Measurements from ENCODE around the gene PRSS2. TPM values are rescaled to one million over a fixed set of nuclear protein-coding genes. Genes with fewer than 3 reads are reported as not detected.

The PRSS2 gene
- total and polyA plus RNA-seq, 2 donors from 2014 or later = not detected

- intact Hi-C loops (cut with DNase I) = no loop called here
- H3K9ac ChIP-seq (ENCODE audit: low read length in 3 of 3) = no peak overlapping the region
- no peak overlapping the region for H3K4me3 ChIP-seq (ENCODE audit: low read length in 3 of 3)
- DNase-seq = peak in 1 of 5 donors; percentile 79
- H3K27ac ChIP-seq (ENCODE audit: low read depth in 2 of 2, low read length in 2 of 2) = no peak overlapping the region
- no peak for FAIRE-seq
- no peak for TF ChIP-seq CTCF (IDR thresholded peaks at IDR 0.05; ENCODE audit: borderline replicate concordance, extremely low read depth, insufficient read depth)
- no peaks in the 10 kb centered on the region for H3K4me1 ChIP-seq (ENCODE audit: control insufficient read depth in 2 of 3, insufficient read depth in 2 of 3, low read depth in 1 of 3, low read length in 3 of 3)
- no peaks in the 10 kb centered on the region for H3K36me3 ChIP-seq (ENCODE audit: control insufficient read depth in 2 of 3, insufficient read depth in 3 of 3, low read length in 3 of 3)
- no peaks in the 10 kb centered on the region for H3K27me3 ChIP-seq (ENCODE audit: control insufficient read depth, insufficient read depth, low read length)
- no peaks in the 10 kb centered on the region for H3K9me3 ChIP-seq (ENCODE audit: control insufficient read depth in 2 of 3, insufficient read depth in 1 of 3, low read length in 3 of 3)
Observed at GRCh38 chr7:142808802-142809583, 38.2 kb downstream of the PRSS2 start.

GRCh38 chr7:142809671-142810070 is 38.9 kb downstream of the PRSS2 start:
- FAIRE-seq (no peak), DNase-seq (no peak)
- H3K9me3 ChIP-seq (ENCODE audit: control insufficient read depth in 2 of 3, insufficient read depth in 1 of 3, low read length in 3 of 3) = no peaks in the 10 kb centered on the region
- H3K9ac ChIP-seq (ENCODE audit: low read length in 3 of 3) = no peak overlapping the region
- TF ChIP-seq CTCF (IDR thresholded peaks at IDR 0.05; ENCODE audit: borderline replicate concordance, extremely low read depth, insufficient read depth) = no peak
- intact Hi-C loops (cut with DNase I) = no loop called here
- no peaks in the 10 kb centered on the region for H3K36me3 ChIP-seq (ENCODE audit: control insufficient read depth in 2 of 3, insufficient read depth in 3 of 3, low read length in 3 of 3)
- H3K4me1 ChIP-seq (ENCODE audit: control insufficient read depth in 2 of 3, insufficient read depth in 2 of 3, low read depth in 1 of 3, low read length in 3 of 3) = no peaks in the 10 kb centered on the region
- no peaks in the 10 kb centered on the region for H3K27me3 ChIP-seq (ENCODE audit: control insufficient read depth, insufficient read depth, low read length)
- no peak overlapping the region for H3K4me3 ChIP-seq (ENCODE audit: low read length in 3 of 3)
- H3K27ac ChIP-seq (ENCODE audit: low read depth in 2 of 2, low read length in 2 of 2) = no peak overlapping the region

DNA sequence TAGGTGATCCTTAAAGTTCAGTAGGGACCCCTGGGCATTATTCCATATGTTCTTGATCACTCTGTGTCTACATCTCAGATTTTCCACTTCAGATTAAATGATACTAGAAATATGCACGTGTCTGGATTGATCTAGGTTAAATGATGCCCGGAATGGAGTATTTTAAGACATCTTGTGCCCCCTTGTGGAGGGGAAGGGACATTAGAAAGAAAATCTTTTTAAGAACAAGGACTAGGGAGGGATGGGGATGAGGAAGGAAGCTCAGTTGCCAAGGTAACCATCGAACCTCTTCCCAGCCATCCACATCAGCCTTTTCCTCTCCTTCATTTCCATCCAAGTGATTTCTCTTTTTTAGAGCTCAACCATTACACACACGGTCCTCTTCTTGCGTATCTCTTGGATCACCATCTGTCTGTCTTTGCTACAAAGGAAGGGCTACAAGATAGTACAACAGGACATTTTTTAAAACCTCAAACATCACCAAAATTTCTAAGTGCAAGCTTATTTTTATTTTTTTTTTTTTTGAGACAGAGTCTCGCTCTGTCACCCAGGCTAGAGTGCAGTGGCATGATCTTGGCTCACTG is 40.5 kb downstream of the PRSS2 start:
- peak; percentile 48 for TF ChIP-seq CTCF (IDR thresholded peaks at IDR 0.05; ENCODE audit: borderline replicate concordance, extremely low read depth, insufficient read depth)
- peak in 2 of 5 donors; percentile 30 to 55 for DNase-seq
- H3K27ac ChIP-seq (ENCODE audit: low read depth in 2 of 2, low read length in 2 of 2) = no peak overlapping the region
- intact Hi-C loops (cut with DNase I) = no loop called here
- H3K9ac ChIP-seq (ENCODE audit: low read length in 3 of 3) = no peak overlapping the region
- no peak overlapping the region for H3K4me3 ChIP-seq (ENCODE audit: low read length in 3 of 3)
- H3K27me3 ChIP-seq (ENCODE audit: control insufficient read depth, insufficient read depth, low read length) = no peaks in the 10 kb centered on the region
- H3K9me3 ChIP-seq (ENCODE audit: control insufficient read depth in 2 of 3, insufficient read depth in 1 of 3, low read length in 3 of 3) = no peaks in the 10 kb centered on the region
- no peaks in the 10 kb centered on the region for H3K4me1 ChIP-seq (ENCODE audit: control insufficient read depth in 2 of 3, insufficient read depth in 2 of 3, low read depth in 1 of 3, low read length in 3 of 3)
- no peaks in the 10 kb centered on the region for H3K36me3 ChIP-seq (ENCODE audit: control insufficient read depth in 2 of 3, insufficient read depth in 3 of 3, low read length in 3 of 3)
- no peak for FAIRE-seq
